Hematopoietic multipotent progenitor cell treated with erythropoietin and hydrocortisone succinate and interleukin-3 and kit ligand, for 4 days (in vitro differentiated cells): Measurements from ENCODE around the gene KCNQ4.

Experiments
- DNase-seq: peaks from one replicate; pipeline ENCODE4 v3.0.0-alpha.2; 2015

KCNQ4 gene

DNA sequence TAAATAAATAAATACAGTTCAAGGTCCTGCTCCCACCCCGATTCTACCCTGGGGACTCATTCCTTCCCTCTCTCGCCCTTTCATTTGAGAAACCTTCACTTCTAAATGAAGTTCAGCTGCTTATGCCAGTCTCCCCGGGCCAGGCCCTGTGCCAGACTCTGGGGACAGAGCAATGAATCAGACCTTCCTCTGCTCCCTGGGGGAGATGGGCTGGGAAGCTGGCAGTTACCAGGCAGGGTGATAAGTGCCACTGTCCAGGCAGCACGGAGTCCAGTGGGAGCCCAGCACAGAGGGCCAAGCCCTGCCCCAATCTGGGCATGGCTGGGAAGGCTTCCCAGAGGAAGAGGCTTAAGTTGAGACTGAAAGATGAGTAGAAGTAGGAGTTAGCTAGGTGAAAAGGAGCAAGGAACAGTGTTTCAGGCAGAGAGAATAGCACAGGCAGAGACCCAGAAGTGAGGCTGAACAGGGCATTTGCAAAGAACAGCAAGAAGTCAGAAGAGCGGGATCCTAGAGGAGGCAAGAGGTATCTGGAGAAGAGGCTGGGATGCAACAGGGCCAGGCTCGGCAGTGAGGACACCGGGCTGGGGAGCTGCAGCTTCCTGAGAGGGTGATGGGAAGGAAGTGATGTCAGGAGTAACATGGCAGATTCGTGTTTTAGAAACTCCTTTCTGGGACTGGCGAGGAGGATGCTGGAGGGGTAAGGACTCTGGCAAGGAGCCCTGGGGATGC lies 13.5 kb downstream of the KCNQ4 start:
- no peak for DNase-seq

DNA sequence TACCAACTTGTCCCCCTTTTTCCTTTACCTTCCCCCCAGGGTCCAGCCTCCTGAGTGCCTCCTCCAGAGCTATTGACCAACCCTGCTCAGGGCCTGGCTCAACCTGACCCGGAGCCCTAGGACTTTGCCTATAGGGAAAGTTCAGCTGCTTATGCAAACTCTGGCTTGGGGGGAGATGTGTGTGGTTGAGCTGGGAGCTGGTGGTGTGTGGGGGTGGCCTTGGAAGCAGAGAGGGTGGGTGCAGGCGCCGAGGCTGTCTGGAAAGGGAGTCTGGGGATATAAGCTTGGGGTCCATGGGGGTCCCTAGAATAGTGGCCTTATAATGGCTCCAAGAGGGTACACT lies 14.1 kb downstream of the KCNQ4 start:
- DNase-seq = no peak

DNA sequence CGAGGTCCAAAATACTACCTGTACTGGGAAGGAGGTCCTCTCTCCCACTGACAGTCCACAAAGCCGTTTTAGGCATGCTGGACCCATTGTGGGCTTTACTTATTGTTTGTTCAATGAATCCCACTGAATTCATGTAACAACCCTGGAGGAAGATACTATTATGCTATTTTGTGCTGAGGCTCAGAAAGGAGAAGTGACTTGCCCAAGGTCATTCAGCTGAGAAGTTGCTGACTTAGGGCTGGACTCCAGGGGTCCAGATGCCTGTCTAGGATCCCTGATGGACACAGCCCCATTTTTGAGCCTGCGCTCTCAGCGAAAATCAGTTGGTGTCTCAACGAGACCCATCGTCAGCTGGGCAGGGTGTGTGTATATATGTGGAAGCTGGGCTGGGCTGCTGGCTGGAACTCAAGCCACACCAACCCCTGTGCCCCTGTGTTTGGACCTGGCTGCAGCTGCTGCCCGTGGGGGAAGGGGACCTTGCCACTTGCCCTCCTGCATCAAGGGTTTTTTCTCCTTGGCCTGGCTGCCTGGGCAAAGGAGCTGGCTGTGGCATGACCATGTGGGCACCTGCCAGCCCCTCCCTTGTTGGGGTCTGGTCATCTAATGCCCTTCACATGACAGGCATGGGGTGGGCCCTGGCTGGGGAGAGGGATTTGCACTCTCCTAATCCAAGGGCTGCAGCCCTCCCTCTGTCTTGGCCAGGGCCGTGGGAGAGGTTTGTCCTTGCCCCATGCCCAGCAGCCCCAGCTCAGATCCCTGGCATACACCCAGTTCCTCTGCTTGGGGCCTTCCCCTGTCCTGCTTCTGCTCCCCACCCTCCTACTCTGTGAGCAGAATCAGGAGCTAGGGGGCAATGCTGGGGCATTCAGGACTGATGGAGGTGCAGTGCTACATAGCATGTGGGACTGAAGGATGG lies 15.0 kb downstream of the KCNQ4 start:
- DNase-seq = no peak

DNA sequence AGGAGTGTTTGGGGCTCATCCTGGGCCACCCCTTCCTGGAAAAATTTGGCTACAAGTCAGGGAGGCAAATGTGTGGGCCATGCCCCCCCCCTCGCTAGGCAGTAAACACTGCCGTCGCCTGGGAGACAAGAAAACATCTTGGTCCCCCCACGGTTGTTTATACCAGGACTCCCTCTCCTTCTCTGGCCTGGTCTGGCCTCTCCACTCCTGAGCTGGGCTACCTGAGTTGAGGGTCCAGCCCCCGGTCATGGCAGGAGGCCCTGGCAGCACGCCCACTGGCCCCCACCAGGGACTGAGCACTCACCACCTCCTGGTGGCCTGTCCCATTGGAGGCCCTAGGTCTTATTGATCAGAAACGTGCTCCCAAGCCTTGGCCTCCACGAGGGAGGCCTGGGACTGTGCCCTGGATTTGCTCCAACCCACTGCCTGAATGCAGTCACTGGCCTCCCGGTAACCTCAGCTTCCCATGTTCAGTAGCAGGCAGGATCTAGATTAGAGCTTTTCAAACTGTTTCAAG lies 15.8 kb downstream of the KCNQ4 start:
- DNase-seq = peak; percentile 59

DNA sequence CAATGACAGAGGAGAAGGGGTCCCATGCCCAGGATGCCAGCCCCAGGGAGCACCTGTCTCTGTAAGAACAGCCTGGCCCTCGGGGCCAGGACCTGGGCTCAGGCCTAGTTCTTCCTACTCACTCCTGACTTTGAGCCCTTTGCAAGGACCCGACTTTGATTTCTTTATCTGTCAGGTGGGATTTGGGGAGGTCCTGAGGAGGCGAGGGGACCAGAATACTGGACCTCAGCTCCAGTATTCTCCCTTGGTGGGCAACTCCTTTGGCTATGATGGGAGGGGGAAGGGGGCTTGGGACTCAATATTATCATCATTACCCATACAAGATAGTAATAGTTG lies 18.1 kb downstream of the KCNQ4 start:
- no peak for DNase-seq

DNA sequence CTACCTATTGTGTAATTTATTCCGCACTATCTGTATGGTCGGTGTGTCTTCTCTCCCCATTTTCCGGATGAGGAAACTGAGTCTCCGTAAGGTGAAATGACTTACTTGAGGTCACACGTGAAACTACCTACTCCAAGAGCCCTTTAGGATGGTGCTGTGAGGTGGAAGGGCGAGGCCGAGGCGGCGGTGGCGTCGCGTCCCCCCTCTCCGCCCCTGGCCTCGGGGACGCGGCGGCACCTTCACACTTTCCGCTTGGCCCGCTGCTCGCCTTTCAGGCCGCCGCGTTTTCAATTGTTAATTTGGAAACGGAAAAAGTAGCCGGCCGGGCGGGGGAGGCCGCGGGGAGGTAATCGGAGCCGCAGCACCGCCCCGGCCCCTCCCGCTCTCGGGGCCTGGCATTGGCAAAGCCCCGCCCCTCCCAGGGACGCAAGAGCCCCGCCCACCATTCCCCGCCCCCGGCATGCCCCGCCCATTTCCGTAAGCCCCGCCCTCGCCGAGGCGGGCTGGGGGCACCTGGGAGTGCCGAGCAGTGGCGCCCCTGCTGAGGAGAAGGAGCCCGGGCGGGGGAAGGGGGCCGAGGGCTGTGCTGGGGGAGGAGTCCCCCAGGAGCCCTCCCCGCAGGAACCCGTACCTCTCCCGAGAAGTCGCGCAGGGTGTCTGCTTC lies 18.6 kb downstream of the KCNQ4 start:
- peak; percentile 95 for DNase-seq

DNA sequence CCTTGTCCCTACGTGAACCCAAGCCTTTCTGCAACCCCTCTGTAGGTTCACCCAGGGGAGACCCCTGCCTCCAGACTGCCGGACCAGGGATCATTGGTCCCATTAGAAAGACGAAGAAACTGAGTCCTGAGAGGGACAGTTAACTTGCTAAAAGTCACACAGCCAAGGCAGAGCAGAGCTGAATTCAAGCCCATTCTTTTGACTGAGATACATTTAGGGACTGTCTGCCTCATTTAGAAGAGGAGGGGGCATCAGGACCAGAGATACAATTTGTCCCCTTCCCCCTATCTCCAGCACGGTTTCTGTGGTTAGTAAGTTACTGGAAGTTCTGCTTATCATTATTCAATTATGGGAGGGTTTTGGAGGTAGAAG lies 19.1 kb downstream of the KCNQ4 start:
- DNase-seq = peak; percentile 62

DNA sequence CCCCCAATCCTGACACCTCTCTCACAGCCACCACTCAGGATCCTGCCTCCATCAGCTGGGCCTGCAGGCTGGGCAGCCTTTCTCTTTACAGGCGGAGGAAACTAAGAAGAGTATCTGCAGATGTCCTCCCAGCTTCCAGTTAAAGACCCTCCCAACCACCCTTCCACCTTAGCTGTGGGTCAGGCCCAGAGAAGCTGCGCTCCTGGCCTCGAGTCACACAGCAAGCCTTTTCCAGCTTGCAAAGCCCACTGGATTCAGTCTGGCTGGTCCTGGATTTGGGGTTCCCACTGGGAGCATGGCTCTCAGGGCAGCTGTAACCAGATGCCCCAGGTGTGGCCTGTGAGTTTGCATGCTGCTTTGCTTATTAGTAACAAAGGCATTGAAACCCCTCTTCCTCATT lies 19.9 kb downstream of the KCNQ4 start:
- no peak for DNase-seq

DNA sequence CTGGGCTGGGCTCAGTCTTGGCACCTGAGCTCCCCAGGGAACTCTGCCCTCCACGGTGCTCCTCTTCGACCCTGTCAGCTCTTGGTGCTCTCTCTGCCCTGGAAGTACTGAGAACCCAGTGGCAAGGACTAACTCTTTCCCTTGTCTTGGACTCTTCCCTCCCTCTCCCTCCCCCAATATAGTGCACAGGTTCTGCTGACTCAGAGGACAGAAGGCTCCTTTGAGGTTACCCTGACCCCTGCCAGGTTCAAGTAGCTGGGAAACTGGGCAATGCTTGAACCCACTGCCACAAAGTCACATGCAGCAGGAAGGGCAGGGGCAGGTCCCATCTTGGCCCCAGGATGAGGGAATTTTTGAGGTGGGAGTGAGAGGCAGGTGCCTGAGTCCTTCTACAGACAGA lies 20.3 kb downstream of the KCNQ4 start:
- DNase-seq = no peak

DNA sequence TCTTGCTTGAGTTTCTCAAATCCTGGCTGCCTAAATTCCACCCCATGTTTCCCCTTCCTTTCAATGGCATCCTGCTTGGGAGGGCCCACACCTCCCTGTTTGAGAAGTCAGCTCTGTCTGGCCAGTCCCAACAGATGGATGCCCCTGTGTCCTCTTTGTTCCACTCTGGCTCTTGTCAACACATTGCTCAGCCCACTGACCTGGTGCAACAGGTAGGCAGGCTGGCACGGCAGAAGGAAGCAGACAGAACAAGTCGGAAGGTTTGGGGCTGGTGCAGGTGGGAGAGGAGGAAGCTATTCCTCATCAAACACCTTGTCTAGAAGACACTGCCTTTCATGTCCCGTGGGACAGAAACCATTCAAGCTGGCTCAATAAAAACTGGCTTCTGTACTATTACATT lies 22.7 kb downstream of the KCNQ4 start:
- no peak for DNase-seq

DNA sequence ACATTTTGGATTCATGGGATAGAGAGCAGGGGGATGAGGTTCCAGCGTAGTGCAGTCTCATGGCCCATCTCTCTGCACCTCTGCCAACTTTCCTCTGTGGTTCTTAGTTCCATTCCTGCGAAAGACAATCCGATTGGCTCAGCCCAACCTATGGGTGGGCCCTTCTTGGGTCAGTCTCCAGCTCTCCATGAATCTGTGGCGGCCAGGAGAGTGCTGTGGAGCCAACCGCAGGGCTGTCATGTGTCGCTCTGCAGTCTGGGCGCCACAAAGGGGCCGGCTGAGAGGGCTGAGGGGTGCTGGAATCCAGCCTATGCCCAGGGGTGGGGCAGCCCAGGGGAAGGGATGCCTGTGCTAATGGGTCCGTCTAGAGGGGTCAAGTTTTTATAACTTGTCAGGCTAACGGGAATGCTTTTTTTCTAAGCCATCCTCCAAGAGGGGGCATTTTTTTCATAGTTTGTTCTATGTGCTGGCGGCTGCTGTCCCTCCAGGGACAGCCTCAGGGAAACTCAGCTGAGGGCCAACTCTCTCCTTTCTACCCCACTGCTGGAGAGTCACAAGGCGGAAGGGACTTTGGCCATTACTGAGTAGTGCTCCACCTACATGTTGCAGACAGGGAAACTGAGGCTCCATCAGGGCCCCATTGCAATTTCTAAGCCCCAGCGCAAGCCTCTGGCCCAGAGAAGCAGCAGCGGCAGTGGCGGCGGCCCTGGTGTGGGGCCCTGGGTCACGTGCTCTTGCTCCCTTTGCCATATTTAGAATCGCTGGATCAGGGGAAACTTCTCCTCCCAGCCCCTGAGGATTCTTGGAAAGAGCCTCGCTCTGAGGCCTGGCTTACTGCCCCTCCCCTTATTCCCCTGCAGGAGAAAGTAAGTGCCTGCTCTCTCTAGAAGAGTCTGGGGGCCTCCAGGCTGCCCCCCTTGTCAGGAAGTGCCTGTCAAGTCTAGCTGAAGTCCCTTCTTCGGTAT lies 23.4 kb downstream of the KCNQ4 start:
- no peak for DNase-seq

DNA sequence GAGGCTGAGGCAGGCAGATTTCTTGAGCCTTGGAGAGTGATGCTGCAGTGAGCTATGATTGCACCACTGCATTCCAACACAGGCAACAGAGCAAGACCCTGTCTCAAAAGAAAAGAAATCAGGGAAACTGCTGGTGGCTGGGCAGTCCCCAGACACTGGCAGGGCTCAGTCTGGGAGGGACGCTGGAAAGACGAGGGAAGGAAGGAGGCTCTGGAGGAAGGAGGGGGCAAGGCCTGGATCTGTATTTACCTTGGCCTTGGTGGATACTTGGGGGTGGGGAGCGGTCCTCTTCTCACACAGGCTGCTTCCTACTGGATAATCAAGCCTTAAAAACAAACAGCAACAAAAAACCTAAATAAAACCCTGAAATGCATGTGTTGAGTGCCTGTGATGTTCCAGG lies 24.4 kb downstream of the KCNQ4 start:
- DNase-seq = no peak

DNA sequence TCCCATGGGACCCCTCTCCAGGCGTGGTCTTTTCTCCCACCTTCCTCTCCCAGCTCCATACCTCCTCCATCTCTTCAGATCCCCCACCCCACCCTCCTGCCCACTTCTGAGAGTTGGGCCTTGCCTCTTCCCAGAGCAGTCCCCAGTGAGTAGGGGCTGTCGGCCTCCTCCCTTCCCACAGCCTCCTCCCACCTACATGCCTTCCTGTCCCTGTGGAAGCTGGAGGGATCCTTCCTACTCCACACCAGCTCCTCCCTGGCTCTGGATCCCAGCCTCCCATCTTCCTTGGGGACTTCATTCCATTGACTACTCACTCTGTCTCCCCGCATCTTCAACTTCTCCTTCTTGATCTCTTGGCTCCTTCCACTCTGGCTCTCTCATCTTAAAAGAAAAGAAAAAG lies 24.9 kb downstream of the KCNQ4 start:
- no peak for DNase-seq

DNA sequence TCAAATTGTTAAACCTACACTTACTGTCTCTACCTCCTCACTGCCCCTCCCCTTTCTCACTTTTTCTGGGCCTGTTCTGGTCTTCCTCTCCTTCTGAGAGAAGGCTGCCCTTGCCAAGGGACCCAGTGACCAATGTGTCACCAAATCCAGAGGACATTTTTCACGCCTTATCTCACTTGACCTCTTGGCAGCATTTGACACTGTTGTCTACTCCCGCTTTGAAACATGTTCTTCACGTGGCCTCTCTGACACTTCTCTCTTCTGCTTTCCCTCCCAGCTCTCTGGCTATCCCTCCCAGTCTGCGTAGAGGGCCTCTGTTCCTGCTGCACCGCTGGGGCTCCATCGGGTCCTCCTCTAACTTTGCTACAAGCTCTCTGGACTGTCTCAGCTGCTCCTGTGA lies 25.3 kb downstream of the KCNQ4 start:
- no peak for DNase-seq

DNA sequence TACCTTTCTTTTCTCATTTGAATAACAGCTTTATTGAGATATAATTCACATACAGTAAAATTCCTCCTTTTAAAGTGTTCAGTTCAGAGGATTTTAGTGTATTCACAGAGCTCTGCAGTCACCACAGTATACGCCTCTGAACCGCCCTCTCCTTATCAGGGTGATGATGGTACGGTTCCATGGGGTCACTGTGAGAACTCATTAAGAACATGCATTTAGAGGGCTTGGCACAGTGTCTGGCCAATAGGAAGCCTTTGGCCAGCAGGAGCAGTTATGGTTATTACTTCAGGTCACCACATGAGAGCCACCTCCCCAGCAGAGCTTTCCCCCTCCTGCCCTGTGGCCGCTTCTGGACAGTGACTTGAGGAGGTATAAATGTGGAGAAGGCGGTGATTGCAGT lies 27.3 kb downstream of the KCNQ4 start:
- DNase-seq = peak; percentile 57

DNA sequence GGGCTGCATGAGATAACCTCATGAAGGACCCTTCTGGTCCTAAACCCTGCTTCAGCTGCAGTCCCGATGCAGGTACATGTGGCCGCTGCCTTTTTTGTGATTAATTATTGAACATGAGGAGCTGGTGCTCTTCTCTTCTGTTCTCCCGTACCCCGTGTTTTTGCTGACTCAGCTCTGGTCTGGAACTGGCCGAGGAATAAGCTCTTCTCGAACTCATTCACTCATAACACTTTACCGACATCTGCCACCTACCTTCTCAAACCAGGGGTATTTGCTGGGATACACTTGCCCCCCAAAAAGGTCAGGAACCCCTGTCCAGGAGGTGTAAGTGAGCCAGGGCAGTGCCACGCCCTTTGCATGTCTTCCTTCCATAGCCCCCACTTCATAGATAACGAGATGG lies 31.8 kb downstream of the KCNQ4 start:
- no peak for DNase-seq

DNA sequence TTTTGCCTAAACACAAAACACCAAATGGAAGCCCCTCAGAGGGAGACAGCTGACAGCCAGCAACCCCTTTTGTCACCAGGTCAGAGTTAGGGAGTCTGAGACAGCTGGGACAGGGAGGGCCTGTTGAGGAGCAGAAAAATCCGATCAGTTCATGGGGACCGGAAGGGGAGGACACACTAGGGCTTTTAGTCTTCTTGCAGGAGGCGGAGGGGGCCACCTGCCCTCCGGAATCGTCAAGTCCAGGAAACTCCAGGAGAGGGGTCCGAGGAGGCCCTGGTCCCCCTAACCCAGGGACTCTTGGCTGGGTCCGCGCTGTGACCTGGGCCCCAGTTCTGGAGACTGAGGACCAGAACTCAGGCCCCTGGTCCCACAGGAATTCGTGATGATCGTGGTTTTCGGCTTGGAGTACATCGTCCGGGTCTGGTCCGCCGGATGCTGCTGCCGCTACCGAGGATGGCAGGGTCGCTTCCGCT lies 34.2 kb downstream of the KCNQ4 start:
- no peak for DNase-seq

DNA sequence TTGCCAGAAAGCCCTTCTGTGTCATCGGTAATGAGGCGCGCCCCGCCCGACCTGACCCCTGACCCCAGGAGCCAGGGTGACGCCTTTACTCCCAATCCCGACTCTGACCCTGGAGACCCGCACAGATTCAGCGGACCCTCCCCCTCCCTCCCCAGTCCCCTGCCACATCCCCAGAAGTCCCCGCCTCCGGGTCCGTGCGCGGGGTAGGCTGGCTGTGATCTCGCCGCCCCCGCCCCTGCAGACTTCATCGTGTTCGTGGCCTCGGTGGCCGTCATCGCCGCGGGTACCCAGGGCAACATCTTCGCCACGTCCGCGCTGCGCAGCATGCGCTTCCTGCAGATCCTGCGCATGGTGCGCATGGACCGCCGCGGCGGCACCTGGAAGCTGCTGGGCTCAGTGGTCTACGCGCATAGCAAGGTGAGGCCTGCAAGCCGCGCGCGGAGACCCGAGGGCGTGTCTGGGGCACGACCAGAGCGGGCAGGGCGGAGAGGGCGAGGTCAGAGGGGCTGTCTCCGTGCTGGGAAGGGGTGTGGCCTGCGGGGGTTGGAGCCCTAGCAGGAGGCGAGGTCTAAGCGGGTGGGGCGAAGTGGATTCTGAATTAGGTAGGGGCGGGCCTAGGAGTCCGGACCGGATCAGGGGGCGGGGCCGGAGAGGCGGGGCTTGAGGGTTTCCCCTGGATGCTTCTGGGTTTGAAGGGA lies 34.8 kb downstream of the KCNQ4 start:
- DNase-seq = peak; percentile 96

DNA sequence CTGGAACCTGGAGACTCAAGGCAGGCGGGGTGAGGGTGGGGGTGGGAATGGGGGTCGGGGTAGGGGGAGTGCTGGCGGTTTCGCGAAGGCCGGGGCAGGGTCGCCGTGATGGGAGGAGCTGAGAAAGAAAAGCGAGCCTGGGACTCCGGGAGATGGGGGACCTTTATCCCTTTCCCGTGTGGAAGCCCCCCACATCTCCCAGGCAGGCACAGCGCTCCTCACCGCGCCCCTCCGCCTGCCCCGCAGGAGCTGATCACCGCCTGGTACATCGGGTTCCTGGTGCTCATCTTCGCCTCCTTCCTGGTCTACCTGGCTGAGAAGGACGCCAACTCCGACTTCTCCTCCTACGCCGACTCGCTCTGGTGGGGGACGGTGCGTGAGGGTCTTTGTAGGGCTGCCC lies 35.5 kb downstream of the KCNQ4 start:
- no peak for DNase-seq

DNA sequence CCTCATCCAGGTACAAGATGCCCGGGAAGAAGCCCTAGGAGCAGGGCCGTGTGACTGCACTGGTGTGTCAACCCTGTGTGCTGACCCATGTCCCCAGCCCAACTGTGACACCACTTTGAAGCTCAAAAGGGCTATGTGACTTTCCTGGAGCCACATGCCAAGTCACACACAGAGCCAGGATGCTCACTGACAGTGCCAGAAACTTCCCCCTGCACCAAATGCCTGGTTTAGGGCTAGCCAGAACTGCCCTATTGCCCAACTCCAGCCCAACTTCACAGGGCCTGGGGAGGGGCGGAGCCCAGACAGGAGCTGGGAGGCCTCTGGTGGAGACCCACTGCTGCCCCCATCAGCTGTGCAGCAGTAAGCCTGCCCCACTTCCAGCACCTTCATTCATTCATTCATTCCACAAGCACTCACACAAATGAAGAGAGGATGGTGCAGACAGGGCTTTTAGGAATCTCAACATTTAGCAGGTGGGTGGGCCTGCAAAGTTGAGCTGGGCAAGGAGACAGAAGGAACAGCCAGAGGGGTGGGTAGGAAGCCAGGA lies 36.7 kb downstream of the KCNQ4 start:
- peak; percentile 80 for DNase-seq

DNA sequence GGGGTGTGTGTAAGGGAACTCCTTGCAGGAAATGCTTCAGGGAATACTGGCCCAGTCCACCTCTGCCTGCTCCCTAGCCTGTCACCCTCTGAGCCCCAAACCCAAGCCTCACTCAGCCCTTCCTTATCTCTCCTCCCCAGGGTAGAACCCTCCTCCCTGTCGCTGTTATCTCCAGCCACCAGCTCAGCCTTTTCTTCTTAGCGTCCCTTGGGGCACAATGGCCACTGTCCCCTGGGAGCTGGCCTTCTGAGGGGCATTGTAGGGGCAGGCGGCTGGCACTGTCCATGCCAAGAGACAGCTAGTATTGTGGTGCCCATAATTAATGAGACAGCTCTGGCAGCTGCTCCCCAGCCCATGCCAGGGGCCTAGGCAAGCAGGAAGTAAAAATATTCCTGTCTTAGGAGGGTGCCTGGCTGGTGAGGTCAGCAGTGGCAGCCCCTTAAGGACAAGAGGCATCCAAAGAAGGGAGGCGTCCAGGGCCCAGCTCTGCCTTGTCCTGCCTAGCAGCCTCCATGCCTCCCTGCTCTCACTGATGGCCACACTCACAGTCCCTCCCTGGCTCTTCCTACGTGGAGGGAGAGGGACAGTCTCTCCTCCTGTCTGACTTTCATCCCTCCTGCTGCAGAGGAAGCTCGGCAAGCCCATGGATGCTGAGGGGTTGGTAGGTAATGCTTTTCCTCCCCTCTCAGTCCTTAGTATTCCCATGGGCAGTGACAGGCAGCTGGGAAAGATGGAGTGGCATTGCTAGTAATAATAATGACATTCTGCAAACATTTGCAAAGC lies 37.5 kb downstream of the KCNQ4 start:
- DNase-seq = peak; percentile 95
